ENCODE measurements around the gene MYL5.
"Not testable (repeated sequence)": the region's sequence is repeated elsewhere in the genome, so short reads cannot be mapped to it uniquely, and the experiment has no call there.

MYL5 gene, protein sequence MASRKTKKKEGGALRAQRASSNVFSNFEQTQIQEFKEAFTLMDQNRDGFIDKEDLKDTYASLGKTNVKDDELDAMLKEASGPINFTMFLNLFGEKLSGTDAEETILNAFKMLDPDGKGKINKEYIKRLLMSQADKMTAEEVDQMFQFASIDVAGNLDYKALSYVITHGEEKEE

DNA sequence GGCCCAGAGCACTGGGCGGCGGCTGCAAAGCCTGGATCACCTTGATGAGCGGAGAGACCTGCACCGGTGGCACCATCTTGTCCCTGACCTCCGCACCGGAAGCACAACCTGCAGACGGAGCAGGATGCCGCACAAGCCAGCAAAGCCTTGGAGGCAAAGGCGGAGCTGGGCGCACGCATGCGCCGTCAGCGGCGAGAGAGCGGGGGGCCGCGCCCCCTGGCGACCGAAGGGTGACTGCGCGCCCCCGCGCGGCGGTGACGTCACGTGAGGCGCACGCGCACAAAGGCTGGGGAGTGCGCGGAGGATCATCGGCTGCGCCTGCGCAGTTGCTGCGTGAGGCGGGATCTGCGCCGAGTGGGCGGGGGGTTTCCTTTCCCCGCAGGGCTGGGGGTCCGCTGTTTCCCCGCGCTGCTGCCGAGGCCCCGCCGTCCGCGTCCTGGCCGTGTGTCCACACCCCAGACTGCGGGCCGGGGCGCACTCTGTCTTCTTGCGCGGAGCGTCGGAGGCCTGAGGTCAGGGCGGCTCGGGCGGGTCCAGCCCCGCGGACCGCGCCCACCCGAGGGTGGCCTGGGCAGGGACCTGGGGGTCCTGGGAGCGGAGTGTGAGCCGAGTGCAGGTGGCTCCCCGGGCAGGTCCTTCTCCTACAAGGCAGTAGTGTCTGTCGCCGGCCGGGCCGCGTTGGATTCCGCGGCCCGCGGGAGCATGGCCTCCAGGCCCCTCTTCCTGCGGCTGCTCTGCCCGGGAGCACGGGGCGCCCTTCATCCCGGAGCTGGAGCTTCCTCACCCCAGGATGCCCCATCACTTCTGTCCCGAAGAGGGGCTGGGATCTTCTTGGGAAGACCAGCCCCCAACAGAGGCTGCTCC lies at the start of gene MYL5, which contains the start of gene ATP5ME:
Gene MYL5 (plus strand): TSS at position 371 of the 864 bp plus-strand sequence. CDS start 3,485 bp downstream, outside the sequence.
Gene ATP5ME (minus strand): TSS at position 105 of the 864 bp plus-strand sequence. CDS start 29 bp downstream, at position 76.
- DNase-seq (ENCODE audit: insufficient read length, low spot score) (peak; percentile 99), FAIRE-seq (peak; percentile 95)

DNA sequence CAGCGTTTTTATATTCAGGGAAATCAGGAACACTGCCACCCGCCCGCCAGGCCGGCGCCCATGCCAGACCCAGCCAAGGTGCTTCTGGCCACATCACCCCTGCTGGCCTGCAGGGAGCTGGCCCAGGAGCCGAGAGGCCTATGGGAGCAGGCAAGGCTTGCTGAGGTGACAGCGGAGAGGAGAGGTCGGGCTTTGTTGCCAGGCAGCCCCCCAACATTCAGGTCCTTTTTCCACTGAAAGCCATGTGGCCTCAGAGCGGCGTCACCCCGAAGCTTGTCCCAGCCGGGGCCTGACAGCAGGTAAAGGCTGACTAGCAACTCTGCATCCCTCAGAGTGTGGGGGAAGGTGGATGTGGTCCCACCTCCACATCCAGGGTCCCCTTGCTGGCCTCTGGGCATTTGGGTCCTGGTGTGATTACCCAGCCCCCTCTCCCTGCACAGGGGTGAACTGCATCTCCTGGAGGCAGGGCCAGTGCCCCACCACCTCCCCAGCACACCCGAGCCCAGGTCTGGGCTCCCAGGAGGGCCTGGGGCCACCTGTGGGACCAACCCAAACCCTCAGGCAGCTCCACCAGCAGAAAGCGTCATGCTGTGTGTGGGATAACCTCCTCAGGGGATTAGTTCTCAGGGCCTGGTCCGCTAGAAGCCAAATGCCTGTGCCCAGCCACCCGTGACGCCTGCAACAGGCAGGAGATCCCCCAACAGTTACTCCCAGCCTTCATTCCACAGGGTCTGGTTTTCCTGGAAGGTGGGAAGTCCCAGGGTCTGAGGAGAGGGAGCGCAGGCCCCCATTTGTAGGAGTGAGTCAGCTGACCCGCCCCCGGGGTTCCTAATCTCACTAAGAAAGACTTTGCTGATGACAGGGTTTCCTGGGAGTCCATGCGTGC lies 49.4 kb upstream of the MYL5 start, which contains the start of gene PDE6B:
Gene PDE6B (plus strand): TSS at position 869 of the 886 bp plus-strand sequence. CDS start 54 bp downstream, outside the sequence.
- FAIRE-seq (no peak), DNase-seq (ENCODE audit: insufficient read length, low spot score) (no peak)

DNA sequence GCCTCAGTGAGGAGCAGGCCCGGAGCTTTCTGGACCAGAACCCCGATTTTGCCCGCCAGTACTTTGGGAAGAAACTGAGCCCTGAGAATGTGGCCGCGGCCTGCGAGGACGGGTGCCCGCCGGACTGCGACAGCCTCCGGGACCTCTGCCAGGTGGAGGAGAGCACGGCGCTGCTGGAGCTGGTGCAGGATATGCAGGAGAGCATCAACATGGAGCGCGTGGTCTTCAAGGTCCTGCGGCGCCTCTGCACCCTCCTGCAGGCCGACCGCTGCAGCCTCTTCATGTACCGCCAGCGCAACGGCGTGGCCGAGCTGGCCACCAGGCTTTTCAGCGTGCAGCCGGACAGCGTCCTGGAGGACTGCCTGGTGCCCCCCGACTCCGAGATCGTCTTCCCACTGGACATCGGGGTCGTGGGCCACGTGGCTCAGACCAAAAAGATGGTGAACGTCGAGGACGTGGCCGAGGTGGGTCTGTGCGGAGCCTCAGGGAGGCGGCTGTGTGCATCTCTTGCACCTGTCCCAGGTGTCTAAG lies 48.6 kb upstream of the MYL5 start:
- no peak for DNase-seq (ENCODE audit: insufficient read length, low spot score)
- no peak for FAIRE-seq

DNA sequence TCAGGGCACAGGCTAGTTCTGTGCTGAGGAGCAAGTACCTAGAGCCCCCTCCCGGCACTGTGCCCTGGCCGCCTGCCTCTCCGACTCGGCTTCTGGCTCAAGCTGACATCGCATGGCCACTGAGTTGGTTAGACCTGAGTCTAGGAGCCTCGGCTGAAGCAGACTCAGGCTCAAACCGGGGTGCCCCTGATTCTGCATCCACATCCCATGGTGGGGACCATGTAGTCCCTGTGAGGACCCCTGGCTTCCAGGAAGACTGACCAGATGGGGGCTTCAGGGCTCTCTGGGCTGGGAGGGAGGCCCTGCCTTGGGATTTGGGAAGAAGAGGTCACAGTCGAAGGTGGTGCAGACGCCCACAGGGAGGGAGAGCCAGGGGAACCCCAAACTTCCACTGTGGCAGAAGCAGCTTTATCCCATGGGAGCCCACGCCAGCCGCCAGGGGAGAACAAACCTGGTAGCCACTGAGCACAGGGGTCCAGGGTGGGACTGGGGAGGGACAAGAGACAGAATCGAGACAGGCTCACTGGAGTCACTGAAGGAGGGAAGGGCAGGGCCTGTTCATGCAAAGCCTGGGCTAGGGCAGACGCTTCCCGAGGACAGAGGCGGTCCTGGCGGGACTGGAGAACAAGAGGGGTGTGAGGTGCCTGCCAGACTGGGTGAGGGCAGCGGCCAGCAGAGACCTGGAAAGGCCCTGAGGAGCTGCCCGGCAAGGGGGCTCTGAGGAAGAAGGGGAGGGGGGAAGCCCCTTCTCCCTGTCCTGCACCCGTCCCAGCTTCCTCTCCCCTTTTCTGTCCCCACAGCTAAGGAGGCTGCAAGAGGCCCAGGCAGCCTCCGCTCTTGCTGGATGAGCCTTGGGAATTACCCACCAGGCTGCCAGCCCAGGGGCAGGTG lies 47.9 kb upstream of the MYL5 start:
- FAIRE-seq, result no peak
- no peak for DNase-seq (ENCODE audit: insufficient read length, low spot score)

DNA sequence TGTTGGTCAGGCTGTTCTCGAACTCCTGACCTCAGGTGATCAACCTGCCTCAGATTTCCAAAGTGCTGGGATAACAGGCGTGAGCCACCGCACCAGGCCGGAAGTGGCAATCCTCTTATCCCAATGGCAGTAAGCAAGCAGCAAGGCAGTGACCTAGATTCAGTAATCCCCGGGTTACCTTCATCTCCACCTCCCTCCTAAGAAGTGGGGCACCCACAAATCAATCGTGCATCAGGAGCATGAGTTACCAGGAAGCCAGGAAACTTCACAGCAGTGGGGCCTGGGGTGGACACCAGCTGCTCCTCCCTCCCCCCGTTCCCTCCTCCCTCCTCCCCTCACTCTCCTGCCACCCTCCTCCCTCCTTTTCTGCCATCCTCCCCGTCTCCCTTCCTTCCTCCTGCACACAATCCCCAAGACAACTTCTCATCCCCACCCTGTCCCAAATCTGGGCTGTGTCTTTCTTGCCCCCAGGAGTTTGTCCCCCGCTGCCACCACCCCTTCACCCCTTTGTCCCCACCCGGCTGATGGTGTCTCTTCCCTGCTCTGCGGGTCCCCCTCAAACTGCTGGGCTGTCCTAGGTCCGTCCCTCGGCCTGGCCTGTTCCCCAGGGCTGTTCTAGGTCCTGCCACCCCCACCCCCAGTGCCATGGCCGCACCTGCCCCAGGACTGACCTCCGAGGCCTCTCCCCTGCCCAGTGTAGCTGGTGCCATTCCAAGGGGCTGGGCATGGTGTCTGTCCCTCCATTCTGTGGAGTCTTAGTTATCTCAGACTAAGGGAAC lies 46.8 kb upstream of the MYL5 start:
- no peak for DNase-seq (ENCODE audit: insufficient read length, low spot score)
- FAIRE-seq, result no peak

DNA sequence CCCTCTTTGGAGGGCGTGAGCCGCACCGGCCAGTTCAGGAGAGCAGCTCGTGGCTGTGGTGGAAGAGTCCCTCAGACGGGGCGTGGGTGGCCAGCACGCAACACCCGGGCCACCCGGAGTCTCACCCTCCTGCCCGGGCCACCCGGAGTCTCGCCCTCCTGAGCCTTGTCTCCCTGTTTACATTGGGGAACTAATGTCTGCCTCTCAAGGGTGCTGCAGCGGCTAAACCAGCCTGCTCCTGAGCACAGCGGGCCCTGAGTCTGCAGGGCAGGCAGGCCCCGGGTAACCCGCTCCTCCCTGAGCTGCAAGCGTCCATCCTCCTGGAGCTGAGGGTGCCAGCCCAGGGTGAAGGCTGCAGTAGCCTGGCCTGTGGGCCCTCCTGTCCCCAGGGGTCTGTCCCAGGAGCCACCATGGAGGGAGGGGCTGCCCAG lies 46.0 kb upstream of the MYL5 start:
- DNase-seq (ENCODE audit: insufficient read length, low spot score) (no peak), FAIRE-seq (no peak)

DNA sequence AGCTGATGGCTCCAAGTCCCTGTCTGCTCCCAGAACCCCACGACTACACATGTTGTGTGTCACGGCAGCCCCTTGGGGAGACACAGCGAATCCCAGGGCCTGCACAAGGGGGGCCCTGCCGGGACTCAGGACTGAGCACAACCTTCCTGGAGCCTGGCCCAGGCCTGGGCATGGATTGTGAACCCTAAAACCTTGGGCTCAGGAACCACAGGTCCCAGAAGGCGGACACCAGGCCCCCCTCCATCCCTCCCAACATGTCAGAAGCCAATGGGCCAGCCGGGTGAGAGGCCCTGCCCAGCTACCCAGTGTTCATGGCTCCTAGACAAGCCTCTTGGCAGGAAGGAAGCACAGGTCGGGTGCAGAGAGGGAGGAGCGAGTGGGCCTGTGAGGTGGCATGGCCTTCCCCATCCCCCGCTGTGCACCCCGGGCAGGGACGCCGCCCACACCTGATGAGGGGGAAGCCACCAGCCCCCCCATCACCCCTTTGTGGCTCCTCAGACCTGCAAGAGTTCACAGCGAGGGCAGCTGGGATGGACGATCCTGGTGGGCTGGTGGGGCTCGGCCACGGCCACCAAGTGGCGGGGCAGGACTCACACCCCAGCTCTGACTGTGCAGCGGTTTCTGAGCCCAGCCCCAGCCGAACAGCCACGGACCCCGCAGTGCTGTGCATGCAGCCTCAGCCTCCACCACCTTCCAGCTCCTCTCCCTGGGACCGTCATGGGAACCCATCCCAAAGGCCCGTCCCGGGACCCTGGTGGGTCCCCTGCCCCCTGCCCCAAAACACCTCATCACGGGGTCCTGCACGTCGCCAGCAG lies 45.3 kb upstream of the MYL5 start:
- FAIRE-seq (no peak), DNase-seq (ENCODE audit: insufficient read length, low spot score) (no peak)

DNA sequence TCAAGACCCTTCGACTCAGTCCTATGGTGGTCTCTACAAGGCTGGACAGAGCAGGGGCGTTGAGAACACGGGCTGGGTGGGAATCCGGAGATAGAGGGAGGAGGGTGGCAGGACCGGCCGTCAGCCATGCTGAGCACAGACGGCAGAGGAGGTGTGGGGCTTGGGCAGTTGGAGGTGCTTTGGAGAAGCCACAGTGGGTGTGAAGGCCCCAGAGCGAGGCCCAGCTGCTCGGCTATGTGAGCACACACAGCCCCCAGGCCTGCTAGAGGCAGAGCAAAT lies 44.8 kb upstream of the MYL5 start:
- DNase-seq (ENCODE audit: insufficient read length, low spot score) (no peak), FAIRE-seq (no peak)

DNA sequence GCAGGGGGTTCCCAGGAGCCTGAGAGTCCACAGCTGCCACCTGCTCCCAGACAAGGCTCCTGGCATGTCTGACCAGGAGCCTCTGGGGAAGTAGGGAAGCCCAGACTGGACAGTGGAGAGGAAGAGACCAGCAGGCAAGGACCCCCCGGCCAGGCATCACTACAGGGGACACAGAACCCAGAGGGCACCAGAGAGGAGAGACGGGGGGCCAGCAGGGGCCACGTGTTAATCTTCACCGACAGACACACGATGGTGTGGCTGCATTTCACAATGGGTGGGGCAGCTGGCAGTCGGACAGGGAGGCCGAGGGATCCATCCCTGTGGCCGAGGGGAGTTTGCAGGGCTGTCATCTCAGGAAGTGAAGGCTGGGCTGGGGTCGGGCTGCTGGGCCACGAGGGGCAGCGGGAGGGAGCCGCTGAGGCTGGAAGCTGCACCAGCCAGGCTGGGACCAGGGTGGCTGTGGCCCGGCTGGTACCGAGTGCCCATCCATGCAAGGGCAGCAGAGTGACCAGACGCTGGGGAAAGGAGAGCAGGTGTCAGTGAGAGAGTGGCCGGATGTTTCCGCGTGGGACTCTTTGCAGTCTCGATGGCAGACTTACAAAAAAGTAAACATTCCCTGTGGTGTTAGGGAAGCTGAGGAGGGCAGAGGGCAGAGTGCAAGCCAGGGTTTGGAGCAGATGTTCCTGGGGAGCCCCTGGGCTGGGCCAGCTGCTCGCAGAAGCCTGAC lies 44.3 kb upstream of the MYL5 start:
- DNase-seq (ENCODE audit: insufficient read length, low spot score) (no peak), FAIRE-seq (no peak)

DNA sequence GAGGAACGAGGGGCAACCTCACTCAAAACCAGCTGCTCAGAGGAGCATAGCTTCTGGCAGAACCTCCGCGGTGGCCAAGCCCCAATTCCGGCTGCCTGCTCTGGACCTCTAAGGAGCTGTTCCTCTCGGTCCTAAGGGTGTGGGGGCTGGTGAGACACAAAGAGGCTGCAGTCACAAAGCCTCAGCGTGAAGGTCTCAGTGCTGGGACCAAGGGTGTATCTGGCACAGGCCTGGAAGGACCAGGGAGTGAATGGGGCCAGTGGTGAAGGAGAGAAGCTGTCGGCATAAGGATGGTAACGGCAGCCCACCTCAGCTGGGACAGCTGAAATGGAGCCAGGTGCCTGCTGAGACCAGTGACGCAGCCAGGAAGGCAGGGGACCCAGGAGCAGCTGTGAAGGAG lies 43.7 kb upstream of the MYL5 start:
- FAIRE-seq (no peak), DNase-seq (ENCODE audit: insufficient read length, low spot score) (no peak)

DNA sequence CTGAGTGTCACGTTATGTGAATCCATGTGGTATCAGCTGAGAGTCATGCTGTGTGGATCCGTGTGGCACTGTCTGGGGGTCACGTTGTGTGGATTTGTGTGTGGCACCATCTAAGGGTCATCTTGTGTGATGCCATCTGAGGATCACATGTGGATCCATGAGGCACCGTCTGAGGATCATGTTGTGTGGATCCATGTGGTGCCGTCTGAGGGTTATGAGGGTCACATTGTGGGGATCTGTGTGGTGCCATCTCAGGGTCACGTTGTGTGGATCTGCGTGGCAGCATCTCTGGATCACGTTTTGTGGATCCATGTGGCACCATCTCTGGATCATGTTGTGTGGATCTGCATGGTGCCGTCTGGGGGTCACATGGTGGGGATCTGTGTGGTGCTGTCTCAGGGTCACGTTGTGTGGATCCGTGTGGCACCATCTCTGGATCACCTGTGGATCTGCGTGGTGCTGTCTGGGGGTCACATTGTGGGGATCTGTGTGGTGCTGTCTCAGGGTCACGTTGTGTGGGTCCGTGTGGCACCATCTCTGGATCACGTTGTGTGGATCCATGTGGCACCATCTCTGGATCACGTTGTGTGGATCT lies 42.0 kb upstream of the MYL5 start:
- no peak for DNase-seq (ENCODE audit: insufficient read length, low spot score)

DNA sequence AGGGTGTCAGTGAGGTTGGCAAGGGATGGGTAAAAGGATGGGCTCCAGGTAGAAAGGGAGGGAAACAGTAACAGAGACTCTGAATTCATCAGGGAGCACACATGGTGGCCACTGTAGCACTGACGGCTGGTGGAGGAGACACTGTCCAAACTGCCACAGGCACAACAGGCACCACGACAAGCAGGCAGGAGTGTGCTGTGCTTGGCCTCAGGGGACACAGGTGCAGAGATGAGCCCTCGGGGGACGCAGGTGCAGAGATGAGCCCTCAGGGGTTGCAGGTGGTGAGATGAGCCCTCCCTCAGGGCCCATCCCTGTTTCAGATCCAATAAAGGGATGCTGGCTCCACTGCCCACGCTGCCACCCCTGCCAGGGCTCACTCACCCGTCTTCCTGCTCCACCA lies 41.4 kb upstream of the MYL5 start:
- FAIRE-seq, result no peak
- no peak for DNase-seq (ENCODE audit: insufficient read length, low spot score)

More for the DNA sequence above, 42.0 kb upstream of the MYL5 start:
- no peak for FAIRE-seq

DNA sequence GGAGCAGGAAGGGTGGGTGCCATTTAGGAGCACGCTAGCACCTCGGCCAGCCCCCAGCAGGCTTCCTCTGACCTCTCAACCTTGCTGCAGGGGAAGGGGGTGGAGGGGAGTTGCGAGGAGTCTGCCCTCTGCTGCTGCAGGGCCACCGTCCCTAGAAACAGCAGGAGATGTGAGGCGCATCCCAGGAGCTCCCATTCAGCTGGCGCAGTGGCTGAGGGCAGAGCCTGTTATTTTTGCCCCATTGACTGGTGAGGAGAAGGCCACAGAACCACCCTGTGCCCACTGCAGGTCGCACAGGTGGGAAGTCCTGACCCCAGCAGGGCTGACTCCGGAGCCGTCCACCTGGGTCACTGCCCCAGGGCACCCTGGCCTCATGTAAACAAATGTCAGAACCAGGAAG lies 40.9 kb upstream of the MYL5 start:
- DNase-seq (ENCODE audit: insufficient read length, low spot score) (no peak), FAIRE-seq (no peak)

DNA sequence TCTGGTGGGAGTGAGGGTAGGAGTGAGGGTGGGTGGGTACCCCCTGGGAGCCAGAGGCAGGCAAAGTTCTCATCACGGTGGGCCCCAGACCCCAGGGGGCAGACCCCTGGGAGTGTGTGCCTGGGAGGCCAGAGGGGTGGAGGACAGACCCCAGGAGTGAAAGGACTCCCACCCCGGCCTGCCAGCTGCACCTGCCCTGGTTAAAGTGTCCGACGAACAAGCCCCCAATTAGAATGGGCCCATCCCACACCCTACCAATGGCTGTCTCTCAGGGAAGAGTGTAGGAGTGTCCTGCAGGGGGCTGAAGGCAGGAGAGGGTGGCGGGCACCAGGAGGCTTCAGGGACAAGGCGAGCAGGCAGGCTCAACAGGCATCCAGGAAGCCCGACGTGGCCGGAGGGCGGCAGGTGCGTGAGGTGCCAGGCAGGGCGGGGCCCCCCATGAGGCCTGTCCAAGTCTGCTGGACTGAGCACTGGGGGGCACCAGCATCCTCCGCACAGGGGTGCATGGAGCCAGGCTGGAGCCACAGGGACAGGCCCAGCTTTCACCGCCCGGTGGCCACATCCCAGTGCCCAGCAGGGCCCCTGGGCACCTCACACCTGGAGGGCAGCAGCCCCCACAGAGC lies 40.3 kb upstream of the MYL5 start:
- DNase-seq (ENCODE audit: insufficient read length, low spot score) (no peak), FAIRE-seq (no peak)

DNA sequence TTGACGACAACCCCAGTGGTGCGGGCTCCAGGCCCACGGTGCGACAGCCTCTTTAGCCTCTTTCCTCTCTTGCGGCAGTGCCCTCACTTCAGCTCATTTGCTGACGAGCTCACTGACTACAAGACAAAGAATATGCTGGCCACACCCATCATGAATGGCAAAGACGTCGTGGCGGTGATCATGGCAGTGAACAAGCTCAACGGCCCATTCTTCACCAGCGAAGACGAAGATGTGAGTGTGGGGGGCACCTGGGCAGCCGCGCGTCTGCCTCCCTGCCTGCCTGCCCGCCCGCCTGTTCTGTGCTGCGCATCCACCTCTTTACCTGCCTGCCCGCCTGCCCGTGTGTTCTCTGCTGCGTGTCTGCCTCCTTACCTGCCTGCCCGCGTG lies 39.8 kb upstream of the MYL5 start:
- FAIRE-seq (no peak), DNase-seq (ENCODE audit: insufficient read length, low spot score) (no peak)

DNA sequence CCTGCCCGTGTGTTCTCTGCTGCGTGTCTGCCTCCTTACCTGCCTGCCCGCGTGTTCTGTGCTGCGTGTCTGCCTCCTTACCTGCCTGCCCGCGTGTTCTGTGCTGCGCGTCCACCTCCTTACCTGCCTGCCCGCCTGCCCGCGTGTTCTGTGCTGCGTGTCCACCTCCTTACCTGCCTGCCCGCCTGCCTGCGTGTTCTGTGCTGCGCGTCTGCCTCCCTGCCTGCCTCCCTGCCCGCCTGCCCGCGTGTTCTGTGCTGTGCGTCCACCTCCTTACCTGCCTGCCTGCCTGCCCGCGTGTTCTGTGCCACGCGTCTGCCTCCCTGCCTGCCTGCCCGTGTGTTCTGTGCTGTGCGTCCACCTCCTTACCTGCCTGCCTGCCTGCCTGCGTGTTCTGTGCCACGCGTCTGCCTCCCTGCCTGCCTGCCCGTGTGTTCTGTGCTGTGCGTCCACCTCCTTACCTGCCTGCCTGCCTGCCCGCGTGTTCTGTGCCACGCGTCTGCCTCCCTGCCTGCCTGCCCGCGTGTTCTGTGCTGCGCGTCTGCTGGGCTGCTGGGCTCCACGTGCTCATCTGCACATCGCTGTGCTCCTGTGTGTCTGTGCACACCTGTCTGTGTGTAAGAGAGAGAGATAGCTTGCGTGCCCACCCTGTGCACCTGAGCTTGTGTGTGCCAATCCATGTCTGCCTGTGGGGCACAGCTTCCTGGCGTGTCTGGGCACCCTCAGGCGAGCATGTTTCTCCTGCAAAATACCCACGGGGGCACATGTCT lies 39.1 kb upstream of the MYL5 start:
- FAIRE-seq, result not testable (repeated sequence)

More for the DNA sequence above, 39.1 kb upstream of the MYL5 start:
- DNase-seq (ENCODE audit: insufficient read length, low spot score), result not testable (repeated sequence)

All from GM19239 (cell line).